MCF 10A (cell line): ENCODE results near the gene WFDC12. TPM values are rescaled to one million over a fixed set of nuclear protein-coding genes. Genes with fewer than 3 reads are reported as not detected.
A peak's percentile ranks its signal among the peaks of the same experiment; 100 is the strongest.

Experiments used
- BruUV-seq: library from RNA; stranded (reverse); fragments of 400-500 nt; replicated peaks from 2 replicates; lab custom pipeline; 2021; lab: Mats Ljungman, UMichigan
- CTCF ChIA-PET: fragments of 300-600 bp; sonication (Branson Sonifier 250); formaldehyde crosslinking; extraction: SDS; loops from one replicate; lab custom pipeline; 2021; ENCODE audit warnings: antibody characterized with exemption, inconsistent platforms; lab: Yijun Ruan, JAX
- POLR2A ChIA-PET: fragments of 300-600, 350-650 bp; sonication (Branson Sonifier 250); formaldehyde crosslinking; extraction: SDS; loops from one replicate; lab custom pipeline; 2020; ENCODE audit warnings: antibody characterized with exemption, inconsistent platforms; lab: Yijun Ruan, JAX
- DNase-seq: peaks from one replicate; pipeline ENCODE4 v3.0.0-alpha.2; 2018; ENCODE audit not compliant: unreplicated experiment
- H3K27ac Mint-ChIP-seq: one replicate; pipeline ENCODE4 v1.8.0; 2022; ENCODE audit warnings: mild to moderate bottlenecking, low read depth, mixed read lengths; ENCODE audit not compliant: unreplicated experiment
- H3K27me3 Mint-ChIP-seq: one replicate; pipeline ENCODE4 v1.8.0; 2022; ENCODE audit warnings: mixed read lengths; ENCODE audit not compliant: insufficient read depth, unreplicated experiment
- H3K36me3 Mint-ChIP-seq: one replicate; pipeline ENCODE4 v1.8.0; 2022; ENCODE audit warnings: mild to moderate bottlenecking, moderate library complexity, mixed read lengths; ENCODE audit not compliant: insufficient read depth, unreplicated experiment
- H3K4me1 Mint-ChIP-seq: one replicate; pipeline ENCODE4 v1.8.0; 2022; ENCODE audit warnings: mixed read lengths; ENCODE audit not compliant: insufficient read depth, unreplicated experiment
- H3K4me3 Mint-ChIP-seq: one replicate; pipeline ENCODE4 v1.8.0; 2022; ENCODE audit warnings: mild to moderate bottlenecking, moderate library complexity, mixed read lengths; ENCODE audit not compliant: unreplicated experiment
- H3K9me3 Mint-ChIP-seq: one replicate; pipeline ENCODE4 v1.8.0; 2022; ENCODE audit warnings: mixed read lengths; ENCODE audit not compliant: unreplicated experiment
- CTCF ChIP-seq: fragments of 200-600 bp; IDR thresholded peaks from one replicate; pipeline ENCODE4 v1.8.0; 2022; ENCODE audit warnings: antibody characterized with exemption, mild to moderate bottlenecking; ENCODE audit not compliant: unreplicated experiment
- intact Hi-C: fragments of 100-400 bp; cut with micrococcal nuclease; formaldehyde crosslinking; loops from 2 replicates; pipeline ENCODE4 v1.14.1; 2022
- total RNA-seq: library from RNA; stranded (reverse); gene quantifications from 2 replicates; pipeline ENCODE4 v1.2.3, GENCODE V29; 2022

Gene WFDC12
- total RNA-seq, 1 experiment from 2014 or later, result not detected

DNA sequence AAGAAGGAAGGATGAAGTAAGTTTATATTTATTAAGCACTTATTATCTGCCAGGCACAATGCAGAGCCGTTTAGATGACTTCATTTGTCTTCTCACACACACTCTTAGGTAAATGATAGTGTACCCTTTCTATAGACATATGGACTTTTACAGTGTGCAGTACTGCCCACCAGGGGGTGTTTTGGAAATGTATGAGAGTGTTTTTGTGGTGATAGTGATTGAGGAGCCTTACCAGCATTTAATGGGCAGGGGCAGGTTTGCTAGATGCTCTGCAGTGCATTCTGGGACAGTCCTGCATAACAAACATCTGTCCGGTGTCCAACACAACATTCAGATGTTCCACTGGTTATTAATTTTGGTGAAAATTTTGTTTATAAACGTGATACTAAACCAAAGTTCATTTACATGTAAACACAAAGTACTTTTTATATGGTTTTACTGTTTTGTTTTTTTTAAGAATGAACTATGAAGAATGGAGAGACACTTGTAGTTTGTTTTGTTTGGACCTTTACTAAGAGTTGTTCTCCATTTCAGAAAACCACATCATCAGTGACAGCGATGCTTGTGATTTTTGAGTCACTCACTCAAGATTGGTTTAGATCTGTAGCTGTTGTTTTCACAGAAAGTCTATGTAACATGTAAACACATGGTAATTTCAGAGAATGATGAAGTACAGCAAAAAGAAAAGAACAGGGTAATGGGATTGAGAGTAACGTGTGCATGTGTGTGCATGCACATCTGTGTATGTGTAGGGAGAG is 43.2 kb downstream of the WFDC12 start:
- no peak overlapping the region for H3K27ac Mint-ChIP-seq
- peaks cover 57% of the 10 kb centered on the region for H3K36me3 Mint-ChIP-seq
- DNase-seq, result peak; percentile 39
- no peaks in the 10 kb centered on the region for H3K9me3 Mint-ChIP-seq
- H3K4me1 Mint-ChIP-seq, result no peaks in the 10 kb centered on the region
- BruUV-seq, result no TSS peak
- ChIA-PET POLR2A (interaction anchor here (0.6 to 1.3 kb wide), 2 partner anchors 10 to 16 kb away, joined by 3 read pairs; no protein-coding TSS in a partner anchor), CTCF (interaction anchor here (2.3 to 4.1 kb wide), 2 partner anchors 13 to 37 kb away, joined by 9 to 41 read pairs; no protein-coding TSS in a partner anchor)
- no peaks in the 10 kb centered on the region for H3K27me3 Mint-ChIP-seq
- intact Hi-C loops, result no loop called here
- TF ChIP-seq CTCF, result peak; percentile 33
- H3K4me3 Mint-ChIP-seq, result no peak overlapping the region

GRCh38 chr20:45077559-45077958 is 46.7 kb downstream of the WFDC12 start:
- ChIA-PET CTCF (interaction anchor here (0.7 to 1.5 kb wide), 5 partner anchors 18 to 216 kb away, joined by 3 to 13 read pairs (median 5); no protein-coding TSS in a partner anchor), POLR2A (interaction anchor here (1.0 to 1.3 kb wide), 2 partner anchors 9 to 67 kb away, joined by 3 read pairs; no protein-coding TSS in a partner anchor)
- no peak overlapping the region for H3K27ac Mint-ChIP-seq
- H3K36me3 Mint-ChIP-seq, result peaks cover 68% of the 10 kb centered on the region
- H3K4me1 Mint-ChIP-seq, result no peaks in the 10 kb centered on the region
- no peak overlapping the region for H3K4me3 Mint-ChIP-seq
- TF ChIP-seq CTCF, result no peak
- H3K9me3 Mint-ChIP-seq, result no peaks in the 10 kb centered on the region
- no peaks in the 10 kb centered on the region for H3K27me3 Mint-ChIP-seq
- no peak for DNase-seq
- no TSS peak for BruUV-seq
- intact Hi-C loops, result no loop called here

Other genes with a start within 250 kb of the WFDC12 start
- 235 and 250 TPM in 2 replicates for gene YWHAB, start 238.8 kb downstream of the WFDC12 start, total RNA-seq
- gene PABPC1L, start 214.4 kb downstream of the WFDC12 start, total RNA-seq, result 150 and 182 TPM in 2 replicates
- gene TOMM34, start 164.1 kb downstream of the WFDC12 start, total RNA-seq, result 55.5 and 60.0 TPM in 2 replicates
- 47.7 and 51.4 TPM in 2 replicates for gene STK4, start 158.0 kb downstream of the WFDC12 start, total RNA-seq
- not detected in 2 replicates for gene KCNS1, start 23.3 kb downstream of the WFDC12 start, total RNA-seq
- not detected in 2 replicates for gene WFDC5, start 9.3 kb downstream of the WFDC12 start, total RNA-seq
- 1.0 and 2.8 TPM in 2 replicates for gene PI3, start 50.4 kb upstream of the WFDC12 start, total RNA-seq
- not detected in 2 replicates for gene SEMG1, start 82.6 kb upstream of the WFDC12 start, total RNA-seq
- not detected in 2 replicates for gene SEMG2, start 96.9 kb upstream of the WFDC12 start, total RNA-seq
- gene SLPI, start 130.1 kb upstream of the WFDC12 start, total RNA-seq, result 273 and 284 TPM in 2 replicates
- not detected in 2 replicates for gene RBPJL, start 182.4 kb upstream of the WFDC12 start, total RNA-seq
- 0.20 TPM in 1 of 2 replicates, not detected in the other for gene MATN4, start 183.8 kb upstream of the WFDC12 start, total RNA-seq
- 180 and 209 TPM in 2 replicates for gene SDC4, start 224.0 kb upstream of the WFDC12 start, total RNA-seq
- 19.1 and 28.2 TPM in 2 replicates for gene SYS1, start 238.7 kb upstream of the WFDC12 start, total RNA-seq